Nephron (organoid): ENCODE data around the gene CAMK1G.

Experiments
- H3K27ac Mint-ChIP-seq, 3 experiments: 2 replicates each; pipeline ENCODE4 v1.8.0; 2020; ENCODE audit warnings: mixed read lengths in 3 of 3, mild to moderate bottlenecking in 2 of 3, moderate library complexity in 1 of 3
- H3K27me3 Mint-ChIP-seq: 2 replicates; pipeline ENCODE4 v1.8.0; 2021; ENCODE audit warnings: low read depth, mild to moderate bottlenecking, moderate library complexity, mixed read lengths
- H3K36me3 Mint-ChIP-seq: 2 replicates; pipeline ENCODE4 v1.8.0; 2020; ENCODE audit warnings: low read depth, mixed read lengths
- H3K4me1 Mint-ChIP-seq: 2 replicates; pipeline ENCODE4 v1.8.0; 2020; ENCODE audit warnings: mixed read lengths
- H3K4me3 Mint-ChIP-seq, 3 experiments: 2 replicates each; pipeline ENCODE4 v1.8.0; 2020; ENCODE audit warnings: mild to moderate bottlenecking in 3 of 3, mixed read lengths in 3 of 3, moderate library complexity in 2 of 3
- H3K9me3 Mint-ChIP-seq: 2 replicates; pipeline ENCODE4 v1.8.0; 2020; ENCODE audit warnings: mixed read lengths
- CTCF ChIP-seq, 3 experiments: fragments of 200-600 bp; sonication (generic); IDR thresholded peaks; one replicate each; pipeline ENCODE4 v1.5.0; 2021; ENCODE audit warnings: antibody characterized with exemption in 3 of 3; ENCODE audit not compliant: unreplicated experiment in 3 of 3

The CAMK1G gene

GRCh38 chr1:209634005-209634737, 50.7 kb downstream of the CAMK1G start:
- no peak overlapping the region for H3K27ac Mint-ChIP-seq
- no peak overlapping the region for H3K4me3 Mint-ChIP-seq
- H3K36me3 Mint-ChIP-seq: no peaks in the 10 kb centered on the region
- peaks cover 18% of the 10 kb centered on the region for H3K27me3 Mint-ChIP-seq
- H3K4me1 Mint-ChIP-seq: peaks cover 5% of the 10 kb centered on the region
- no peak for TF ChIP-seq CTCF (IDR thresholded peaks at IDR 0.05; ENCODE audit: unreplicated experiment in 3 of 3)
- H3K9me3 Mint-ChIP-seq: no peaks in the 10 kb centered on the region

GRCh38 chr1:209635850-209636249, 52.3 kb downstream of the CAMK1G start:
- peaks cover 5% of the 10 kb centered on the region for H3K4me1 Mint-ChIP-seq
- H3K9me3 Mint-ChIP-seq: no peaks in the 10 kb centered on the region
- peak overlapping the region in 1 of 3 experiments; percentile 39 for H3K27ac Mint-ChIP-seq
- no peaks in the 10 kb centered on the region for H3K36me3 Mint-ChIP-seq
- TF ChIP-seq CTCF (IDR thresholded peaks at IDR 0.05; ENCODE audit: unreplicated experiment in 3 of 3): no peak
- peaks cover 7% of the 10 kb centered on the region for H3K27me3 Mint-ChIP-seq
- no peak overlapping the region for H3K4me3 Mint-ChIP-seq

GRCh38 chr1:209641832-209642172, 58.3 kb downstream of the CAMK1G start:
- peak overlapping the region in 1 of 3 experiments; percentile 39 for H3K4me3 Mint-ChIP-seq
- no peaks in the 10 kb centered on the region for H3K27me3 Mint-ChIP-seq
- H3K36me3 Mint-ChIP-seq: no peaks in the 10 kb centered on the region

DNA sequence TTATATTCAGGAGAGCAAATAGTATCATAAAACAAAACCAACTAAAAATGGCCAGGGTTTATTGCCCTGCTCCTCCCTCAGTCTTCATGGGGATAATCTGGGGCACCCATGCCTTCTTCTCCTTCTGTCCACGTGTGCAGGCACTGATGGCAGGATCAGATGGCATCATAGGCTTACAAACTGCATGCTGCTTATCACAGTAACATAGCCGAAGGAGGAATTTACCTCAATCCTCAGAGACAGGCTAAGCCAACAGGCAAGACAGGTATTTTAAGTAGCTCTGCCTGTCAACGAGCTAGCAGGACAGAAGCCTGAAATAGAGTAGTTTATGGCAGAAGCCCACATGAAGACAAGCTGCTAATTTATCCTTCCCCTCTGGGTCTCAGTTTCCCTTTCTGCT, 59.3 kb downstream of the CAMK1G start:
- H3K4me3 Mint-ChIP-seq: peak overlapping the region in 1 of 3 experiments; percentile 56
- H3K4me1 Mint-ChIP-seq: peaks cover 67% of the 10 kb centered on the region
- H3K9me3 Mint-ChIP-seq: no peaks in the 10 kb centered on the region
- H3K27ac Mint-ChIP-seq: peak overlapping the region; percentile 84 to 95 (median 93)
- H3K36me3 Mint-ChIP-seq: no peaks in the 10 kb centered on the region
- H3K27me3 Mint-ChIP-seq: no peaks in the 10 kb centered on the region
- no peak for TF ChIP-seq CTCF (IDR thresholded peaks at IDR 0.05; ENCODE audit: unreplicated experiment in 3 of 3)

More at GRCh38 chr1:209641832-209642172, 58.3 kb downstream of the CAMK1G start:
- TF ChIP-seq CTCF (IDR thresholded peaks at IDR 0.05; ENCODE audit: unreplicated experiment in 3 of 3): no peak
- H3K9me3 Mint-ChIP-seq: no peaks in the 10 kb centered on the region
- peak overlapping the region; percentile 84 to 95 (median 93) for H3K27ac Mint-ChIP-seq
- peaks cover 57% of the 10 kb centered on the region for H3K4me1 Mint-ChIP-seq

GRCh38 chr1:209643285-209644020, 59.9 kb downstream of the CAMK1G start:
- Mint-ChIP-seq H3K36me3 (no peaks in the 10 kb centered on the region), H3K27ac (peak overlapping the region; percentile 84 to 95 (median 93)), H3K27me3 (no peaks in the 10 kb centered on the region), H3K4me1 (peaks cover 68% of the 10 kb centered on the region), H3K4me3 (peak overlapping the region in 2 of 3 experiments; percentile 1 to 56), H3K9me3 (no peaks in the 10 kb centered on the region)
- TF ChIP-seq CTCF (IDR thresholded peaks at IDR 0.05; ENCODE audit: unreplicated experiment in 3 of 3): no peak
